HepG2 (cell line): ENCODE data around the gene OR2K2. TPM values are rescaled to one million over a fixed set of nuclear protein-coding genes. Genes with fewer than 3 reads are reported as not detected.

Experiments used
- ATAC-seq: fragments of 200-7000 bp; cut with Tn5 transposase; 3 replicates; pipeline ENCODE4 v1.9.1; 2020; ENCODE audit warnings: mild to moderate bottlenecking, moderate library complexity
- BruUV-seq: library from RNA; stranded (reverse); fragments of 400-500 nt; replicated peaks from 2 replicates; lab custom pipeline; 2021; lab: Mats Ljungman, UMichigan
- CTCF ChIA-PET: fragments of 300-600 bp; formaldehyde crosslinking; extraction: SDS; loops from one replicate; lab custom pipeline; 2021; ENCODE audit warnings: low total read pairs, inconsistent platforms, low intra/inter-chr PET ratio; lab: Yijun Ruan, JAX
- POLR2A ChIA-PET: fragments of 350-600 bp; sonication (Branson Sonifier 250); formaldehyde crosslinking; loops from one replicate; lab custom pipeline; 2020; ENCODE audit warnings: antibody characterized with exemption, inconsistent platforms; lab: Yijun Ruan, JAX
- DNase-seq: peaks from one replicate; pipeline ENCODE4 v3.0.0-alpha.2; 2015; ENCODE audit warnings: low spot score
- FAIRE-seq: peaks from 3 replicates; lab custom pipeline; 2011; peaks lifted over from hg19 to GRCh38; lab: Jason Lieb, UNC
- H2AFZ ChIP-seq: one replicate; pipeline ENCODE4 v1.6.1; 2011; ENCODE audit warnings: low read length, inconsistent platforms
- H3K27ac ChIP-seq: fragments of 300-600 bp; 3 replicates; pipeline ENCODE4 v1.8.0; 2011; ENCODE audit warnings: mixed run types, mild to moderate bottlenecking, mixed read lengths, low read length, inconsistent platforms; ENCODE audit not compliant: insufficient read depth; ENCODE audit errors: extremely low read length
- H3K27me3 ChIP-seq, 2 experiments: fragments of 200-600 bp in 1 of 2; 2 replicates in 1 of 2; 3 replicates in 1 of 2; pipeline versions ENCODE4 v1.6.0 to v1.8.0; 2011; ENCODE audit warnings: low read length in 2 of 2, mild to moderate bottlenecking in 2 of 2, moderate library complexity in 2 of 2, inconsistent platforms in 1 of 2; ENCODE audit not compliant: insufficient read depth in 2 of 2, control insufficient read depth in 1 of 2
- H3K36me3 ChIP-seq, 2 experiments: fragments of 200-600 bp in 1 of 2; replicated peaks in 1 of 2; 2 replicates in 1 of 2; 3 replicates in 1 of 2; pipeline versions ENCODE4 v1.5.1 to v1.8.0; 2011; ENCODE audit warnings: low read length in 2 of 2, inconsistent platforms in 1 of 2; ENCODE audit not compliant: insufficient read depth in 2 of 2, control insufficient read depth in 1 of 2
- H3K4me1 ChIP-seq: 2 replicates; pipeline ENCODE4 v1.5.1; 2012; ENCODE audit warnings: low read length, inconsistent platforms; ENCODE audit not compliant: insufficient read depth
- H3K4me2 ChIP-seq: 2 replicates; pipeline ENCODE4 v1.6.0; 2011; ENCODE audit warnings: low read depth, low read length, inconsistent platforms
- H3K4me3 ChIP-seq, 3 experiments: fragments of 200-600 bp in 1 of 3; sonication (generic), shearing (Covaris generic) in 1 of 3; replicated peaks in 1 of 3; 2 replicates each; pipeline ENCODE4 v1.5.1; 2011 to 2016; ENCODE audit warnings: low read length in 3 of 3, inconsistent platforms in 2 of 3, low read depth in 2 of 3, mild to moderate bottlenecking in 2 of 3, control low read depth in 1 of 3, mixed read lengths in 1 of 3; ENCODE audit not compliant: insufficient read depth in 1 of 3
- H3K79me2 ChIP-seq: one replicate; pipeline ENCODE4 v1.6.1; 2011; ENCODE audit warnings: low read length, inconsistent platforms; ENCODE audit not compliant: insufficient read depth
- H3K9ac ChIP-seq: 2 replicates; pipeline ENCODE4 v1.6.0; 2011; ENCODE audit warnings: mild to moderate bottlenecking, low read depth, low read length, inconsistent platforms; ENCODE audit not compliant: insufficient read depth
- H3K9me3 ChIP-seq: 2 replicates; pipeline ENCODE4 v1.5.1; 2012; ENCODE audit warnings: mild to moderate bottlenecking, low read length
- H4K20me1 ChIP-seq: 2 replicates; pipeline ENCODE4 v1.6.0; 2011; ENCODE audit warnings: inconsistent platforms, mild to moderate bottlenecking, low read length, moderate library complexity; ENCODE audit not compliant: insufficient read depth
- CEBPB ChIP-seq: IDR thresholded peaks from 2 replicates; pipeline ENCODE4 v1.6.1; 2011; ENCODE audit warnings: low read depth, low read length, improper control_type of control experiment, borderline replicate concordance
- KAT2B ChIP-seq: fragments of 150-350 bp; IDR thresholded peaks from 2 replicates; pipeline ENCODE4 v1.6.1; 2014; ENCODE audit warnings: low read depth, low read length, borderline replicate concordance
- KLF12 ChIP-seq: sonication (generic); formaldehyde crosslinking; IDR thresholded peaks from 2 replicates; pipeline ENCODE4 v1.4.0; 2020; ENCODE audit warnings: missing genetic modification reagents, borderline replicate concordance
- MLLT10 ChIP-seq: sonication (generic); formaldehyde crosslinking; IDR thresholded peaks from 2 replicates; pipeline ENCODE4 v1.4.0; 2020; ENCODE audit warnings: missing genetic modification reagents
- NFE2L2 ChIP-seq: fragments of 150-350 bp; IDR thresholded peaks from 2 replicates; pipeline ENCODE4 v1.6.1; 2014; ENCODE audit warnings: low read length
- TAF1 ChIP-seq: sonication (generic); formaldehyde crosslinking; IDR thresholded peaks from 2 replicates; pipeline ENCODE4 v1.4.0; 2020; ENCODE audit warnings: missing genetic modification reagents
- TMF1 ChIP-seq: sonication (generic); formaldehyde crosslinking; IDR thresholded peaks from 2 replicates; pipeline ENCODE4 v1.8.1; 2022; ENCODE audit warnings: low read depth, missing genetic modification reagents
- TOE1 ChIP-seq: sonication (generic); formaldehyde crosslinking; IDR thresholded peaks from 2 replicates; pipeline ENCODE4 v1.4.0; 2020; ENCODE audit warnings: mild to moderate bottlenecking, missing genetic modification reagents
- TOPORS ChIP-seq: sonication (generic); formaldehyde crosslinking; IDR thresholded peaks from 2 replicates; pipeline ENCODE4 v1.8.0; 2023; ENCODE audit warnings: mild to moderate bottlenecking, missing genetic modification reagents
- XBP1 ChIP-seq: sonication (generic); formaldehyde crosslinking; IDR thresholded peaks from 2 replicates; pipeline ENCODE4 v1.5.0; 2020; ENCODE audit warnings: missing genetic modification reagents
- ZNF839 ChIP-seq: sonication (generic); formaldehyde crosslinking; IDR thresholded peaks from 2 replicates; pipeline ENCODE4 v1.4.0; 2020; ENCODE audit warnings: missing genetic modification reagents, mild to moderate bottlenecking, borderline replicate concordance
- WGBS: methylation state at CpG from one replicate; pipeline ENCODE4 v1.1.6; 2017; ENCODE audit warnings: low lambda C conversion rate; 5-methylcytosine and 5-hydroxymethylcytosine counted together
- in situ Hi-C: cut with HindIII; loops from 2 replicates; pipeline ENCODE4 v1.10.0; 2017; ENCODE audit warnings: low pct_unique_long_range_greater_than_20kb; ENCODE audit not compliant: extremely low pct_ligation_motif_present
- intact Hi-C: fragments of 100-400 bp; cut with micrococcal nuclease; formaldehyde crosslinking; loops from one replicate; pipeline ENCODE4 v1.10.0; 2022; ENCODE audit not compliant: unreplicated experiment
- polyA plus RNA-seq, 8 experiments: library from polyadenylated mRNA; depleted of rRNA in 3 of 8; stranded (reverse) in 7 of 8; unstranded in 1 of 8; fragments of >200 nt; fragmentation: Illumina TruSeq in 4 of 8; extraction: Trizol in 4 of 8; gene quantifications; 2 replicates each; pipeline versions ENCODE4 v1.2.1 to v1.2.3, GENCODE V29; 2011 to 2016; ENCODE audit warnings: low read depth in 4 of 8, missing spikeins in 1 of 8, mixed read lengths in 1 of 8; ENCODE audit not compliant: insufficient read depth in 1 of 8
- total RNA-seq, 5 experiments: library from RNA; depleted of rRNA; stranded (reverse); fragments of >200 nt; fragmentation: Illumina TruSeq; extraction: Trizol; gene quantifications; 2 replicates each; pipeline ENCODE4 v1.2.3, GENCODE V29; 2016; ENCODE audit warnings: low read depth in 1 of 5
- TF ChIP-seq, protein P1 (sequence below): sonication (generic); formaldehyde crosslinking; IDR thresholded peaks from 2 replicates; pipeline ENCODE4 v1.4.0; 2020; ENCODE audit warnings: mild to moderate bottlenecking, missing genetic modification reagents, borderline replicate concordance

OR2K2 gene
- total and polyA plus RNA-seq, 2 of the 13 experiments (the other 11 are each of a cell fraction or from before 2014, with no cell fraction given), result not detected

- TF ChIP-seq TAF1 (CRISPR knock-in tag) (no peak), TOE1 (no peak), CEBPB (no peak), ZNF839 (no peak), KAT2B (no peak), XBP1 (CRISPR knock-in tag) (no peak), KLF12 (no peak), NFE2L2 (no peak), TMF1 (CRISPR knock-in tag) (no peak), TOPORS (CRISPR knock-in tag) (no peak), MLLT10 (CRISPR knock-in tag) (no peak)
- TF ChIP-seq, protein P1, sequence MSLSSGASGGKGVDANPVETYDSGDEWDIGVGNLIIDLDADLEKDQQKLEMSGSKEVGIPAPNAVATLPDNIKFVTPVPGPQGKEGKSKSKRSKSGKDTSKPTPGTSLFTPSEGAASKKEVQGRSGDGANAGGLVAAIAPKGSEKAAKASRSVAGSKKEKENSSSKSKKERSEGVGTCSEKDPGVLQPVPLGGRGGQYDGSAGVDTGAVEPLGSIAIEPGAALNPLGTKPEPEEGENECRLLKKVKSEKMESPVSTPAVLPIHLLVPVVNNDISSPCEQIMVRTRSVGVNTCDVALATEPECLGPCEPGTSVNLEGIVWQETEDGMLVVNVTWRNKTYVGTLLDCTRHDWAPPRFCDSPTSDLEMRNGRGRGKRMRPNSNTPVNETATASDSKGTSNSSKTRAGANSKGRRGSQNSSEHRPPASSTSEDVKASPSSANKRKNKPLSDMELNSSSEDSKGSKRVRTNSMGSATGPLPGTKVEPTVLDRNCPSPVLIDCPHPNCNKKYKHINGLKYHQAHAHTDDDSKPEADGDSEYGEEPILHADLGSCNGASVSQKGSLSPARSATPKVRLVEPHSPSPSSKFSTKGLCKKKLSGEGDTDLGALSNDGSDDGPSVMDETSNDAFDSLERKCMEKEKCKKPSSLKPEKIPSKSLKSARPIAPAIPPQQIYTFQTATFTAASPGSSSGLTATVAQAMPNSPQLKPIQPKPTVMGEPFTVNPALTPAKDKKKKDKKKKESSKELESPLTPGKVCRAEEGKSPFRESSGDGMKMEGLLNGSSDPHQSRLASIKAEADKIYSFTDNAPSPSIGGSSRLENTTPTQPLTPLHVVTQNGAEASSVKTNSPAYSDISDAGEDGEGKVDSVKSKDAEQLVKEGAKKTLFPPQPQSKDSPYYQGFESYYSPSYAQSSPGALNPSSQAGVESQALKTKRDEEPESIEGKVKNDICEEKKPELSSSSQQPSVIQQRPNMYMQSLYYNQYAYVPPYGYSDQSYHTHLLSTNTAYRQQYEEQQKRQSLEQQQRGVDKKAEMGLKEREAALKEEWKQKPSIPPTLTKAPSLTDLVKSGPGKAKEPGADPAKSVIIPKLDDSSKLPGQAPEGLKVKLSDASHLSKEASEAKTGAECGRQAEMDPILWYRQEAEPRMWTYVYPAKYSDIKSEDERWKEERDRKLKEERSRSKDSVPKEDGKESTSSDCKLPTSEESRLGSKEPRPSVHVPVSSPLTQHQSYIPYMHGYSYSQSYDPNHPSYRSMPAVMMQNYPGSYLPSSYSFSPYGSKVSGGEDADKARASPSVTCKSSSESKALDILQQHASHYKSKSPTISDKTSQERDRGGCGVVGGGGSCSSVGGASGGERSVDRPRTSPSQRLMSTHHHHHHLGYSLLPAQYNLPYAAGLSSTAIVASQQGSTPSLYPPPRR (CRISPR knock-in tag), result no peak
- Histone ChIP-seq H3K27me3 (no peaks in the 10 kb centered on the region), H3K4me1 (no peaks in the 10 kb centered on the region), H2AFZ (no peak overlapping the region), H3K79me2 (no peaks in the 10 kb centered on the region), H3K36me3 (no peaks in the 10 kb centered on the region), H3K9ac (no peak overlapping the region), H4K20me1 (no peaks in the 10 kb centered on the region), H3K4me2 (no peak overlapping the region), H3K27ac (no peak overlapping the region), H3K4me3 (no peak overlapping the region), H3K9me3 (no peaks in the 10 kb centered on the region)
- no peak for DNase-seq
- in situ Hi-C loops (loop anchor here (25.0 kb wide), 2 partner anchors 411 to 661 kb away; no protein-coding TSS in a partner anchor), intact Hi-C loops (loop anchor here (2.0 to 5.0 kb wide), 3 partner anchors 103 to 846 kb away; partner anchors contain the start of gene LPAR1)
- WGBS, result 9% methylated on average over 6 of the region's 6 CpGs
- no peak for ATAC-seq
- BruUV-seq, result no TSS peak
- no peak for FAIRE-seq
- POLR2A ChIA-PET, result no interaction called here
- CTCF ChIA-PET, result no interaction called here
Observed at GRCh38 chr9:111298111-111298510, 31.9 kb downstream of the OR2K2 start.
